Smooth muscle cell (in vitro differentiated cells): ENCODE measurements around the gene ZNF236. TPM values are rescaled to one million over a fixed set of nuclear protein-coding genes. Genes with fewer than 3 reads are reported as not detected.

Source experiments
- DNase-seq: peaks from one replicate; lab custom pipeline; 2025; ENCODE audit not compliant: unreplicated experiment; lab: John Stamatoyannopoulos, UW
- H2AFZ ChIP-seq: fragments of 200-600 bp; sonication (generic); 2 replicates; pipeline ENCODE4 v1.6.0; 2016; ENCODE audit warnings: antibody characterized with exemption, low read depth, mild to moderate bottlenecking
- H3F3A ChIP-seq: fragments of 200-600 bp; sonication (generic); 2 replicates; pipeline ENCODE4 v1.6.0; 2017; ENCODE audit warnings: antibody characterized with exemption, low read depth
- H3K27ac ChIP-seq: fragments of 200-600 bp; sonication (generic); 2 replicates; pipeline ENCODE4 v1.5.1; 2016; ENCODE audit warnings: low read depth, mild to moderate bottlenecking
- H3K27me3 ChIP-seq: fragments of 200-600 bp; sonication (generic); 2 replicates; pipeline ENCODE4 v1.6.1; 2016; ENCODE audit warnings: low read depth, mild to moderate bottlenecking
- H3K36me3 ChIP-seq: fragments of 200-600 bp; sonication (generic); 2 replicates; pipeline ENCODE4 v1.5.1; 2016; ENCODE audit warnings: low read depth
- H3K4me1 ChIP-seq: fragments of 200-600 bp; sonication (generic); 2 replicates; pipeline ENCODE4 v1.5.1; 2016; ENCODE audit warnings: low read depth
- H3K4me2 ChIP-seq: fragments of 200-600 bp; sonication (generic); 2 replicates; pipeline ENCODE4 v1.6.0; 2016; ENCODE audit warnings: mild to moderate bottlenecking
- H3K4me3 ChIP-seq: fragments of 200-600 bp; sonication (generic); 2 replicates; pipeline ENCODE4 v1.5.1; 2016; ENCODE audit warnings: mild to moderate bottlenecking
- H3K79me2 ChIP-seq: fragments of 200-600 bp; sonication (generic); 2 replicates; pipeline ENCODE4 v1.6.0; 2016; ENCODE audit warnings: low read depth, mild to moderate bottlenecking
- H3K9ac ChIP-seq: fragments of 200-600 bp; sonication (generic); 2 replicates; pipeline ENCODE4 v1.6.0; 2016; ENCODE audit warnings: low read depth
- H3K9me3 ChIP-seq: fragments of 200-600 bp; sonication (generic); replicated peaks from 2 replicates; pipeline ENCODE4 v1.5.1; 2016; ENCODE audit warnings: low read depth
- H4K20me1 ChIP-seq: fragments of 200-600 bp; sonication (generic); 2 replicates; pipeline ENCODE4 v1.6.0; 2016; ENCODE audit warnings: low read depth
- CTCF ChIP-seq: fragments of 200-600 bp; sonication (generic); IDR thresholded peaks from 2 replicates; pipeline ENCODE4 v1.5.1; 2017; ENCODE audit warnings: borderline replicate concordance, mild to moderate bottlenecking, antibody characterized with exemption; ENCODE audit not compliant: insufficient read depth, poor library complexity, severe bottlenecking
- WGBS: methylation state at CpG from one replicate; pipeline ENCODE4 v1.1.7; 2016; ENCODE audit warnings: low lambda C conversion rate; 5-methylcytosine and 5-hydroxymethylcytosine counted together
- polyA plus RNA-seq: library from polyadenylated mRNA; unstranded; fragments of >200 nt; fragmentation: Nextera tagmentation; extraction: Ambion mirVana; gene quantifications from 2 replicates; pipeline ENCODE4 v1.2.1, GENCODE V29; 2016
- total RNA-seq: library from RNA; depleted of rRNA; stranded (reverse); fragments of >200 nt; gene quantifications from 2 replicates; pipeline ENCODE4 v1.2.3, GENCODE V29; 2014

The ZNF236 gene
- total and polyA plus RNA-seq, 2 experiments from 2014 or later: 4.1 to 6.2 TPM

GRCh38 chr18:76873311-76873710 lies 51.0 kb downstream of the ZNF236 start:
- H3K79me2 ChIP-seq: no peaks in the 10 kb centered on the region
- H3K27ac ChIP-seq: no peak overlapping the region
- H3K9ac ChIP-seq: no peak overlapping the region
- no peaks in the 10 kb centered on the region for H3K4me1 ChIP-seq
- H3F3A ChIP-seq: no peaks in the 10 kb centered on the region
- DNase-seq: no peak
- no peak overlapping the region for H2AFZ ChIP-seq
- no peak overlapping the region for H3K4me2 ChIP-seq
- WGBS: 93% methylated on average over 6 of the region's 6 CpGs
- no peaks in the 10 kb centered on the region for H3K9me3 ChIP-seq
- H3K36me3 ChIP-seq: peaks cover 4% of the 10 kb centered on the region
- no peaks in the 10 kb centered on the region for H3K27me3 ChIP-seq
- no peak overlapping the region for H3K4me3 ChIP-seq
- no peak for TF ChIP-seq CTCF
- H4K20me1 ChIP-seq: peaks cover 19% of the 10 kb centered on the region

- Histone ChIP-seq H3K4me2 (no peak overlapping the region), H3K4me3 (no peak overlapping the region), H3K9me3 (no peaks in the 10 kb centered on the region), H4K20me1 (peaks cover 19% of the 10 kb centered on the region), H3K27me3 (no peaks in the 10 kb centered on the region), H2AFZ (no peak overlapping the region), H3K36me3 (peaks cover 2% of the 10 kb centered on the region), H3K4me1 (no peaks in the 10 kb centered on the region), H3K9ac (no peak overlapping the region), H3K27ac (no peak overlapping the region), H3F3A (no peaks in the 10 kb centered on the region), H3K79me2 (no peaks in the 10 kb centered on the region)
- WGBS: 97% methylated on average over 17 of the region's 17 CpGs
- no peak for TF ChIP-seq CTCF
- DNase-seq: no peak
Observed at GRCh38 chr18:76873713-76874112, 51.4 kb downstream of the ZNF236 start.

GRCh38 chr18:76874642-76875389 lies 52.5 kb downstream of the ZNF236 start:
- no peaks in the 10 kb centered on the region for H3K27me3 ChIP-seq
- no peak overlapping the region for H3K4me3 ChIP-seq
- no peak overlapping the region for H3K9ac ChIP-seq
- no peak for TF ChIP-seq CTCF
- H3K4me2 ChIP-seq: no peak overlapping the region
- no peaks in the 10 kb centered on the region for H3K36me3 ChIP-seq
- no peaks in the 10 kb centered on the region for H3F3A ChIP-seq
- no peak for DNase-seq
- peaks cover 19% of the 10 kb centered on the region for H4K20me1 ChIP-seq
- H2AFZ ChIP-seq: no peak overlapping the region
- no peaks in the 10 kb centered on the region for H3K9me3 ChIP-seq
- H3K79me2 ChIP-seq: no peaks in the 10 kb centered on the region
- H3K27ac ChIP-seq: no peak overlapping the region
- H3K4me1 ChIP-seq: no peaks in the 10 kb centered on the region
- WGBS: 84% methylated on average over 13 of the region's 13 CpGs
